Neural progenitor cell (in vitro differentiated cells): ENCODE data around the gene CALN1. TPM values are rescaled to one million over a fixed set of nuclear protein-coding genes. Genes with fewer than 3 reads are reported as not detected.

Experiments
- DNase-seq: peaks from one replicate; pipeline ENCODE4 v3.0.0-alpha.2; 2016; ENCODE audit warnings: low spot score
- H2AFZ ChIP-seq: fragments of 200-600 bp; sonication (generic); replicated peaks from 2 replicates; pipeline ENCODE4 v1.6.1; 2016; ENCODE audit warnings: antibody characterized with exemption
- H3F3A ChIP-seq: fragments of 200-600 bp; sonication (generic); 2 replicates; pipeline ENCODE4 v1.6.1; 2016; ENCODE audit warnings: antibody characterized with exemption, low read depth
- H3K27ac ChIP-seq: fragments of 200-600 bp; sonication (generic); 2 replicates; pipeline ENCODE4 v1.5.1; 2016; ENCODE audit warnings: mild to moderate bottlenecking
- H3K27me3 ChIP-seq: fragments of 200-600 bp; sonication (generic); 2 replicates; pipeline ENCODE4 v1.6.1; 2016; ENCODE audit warnings: mild to moderate bottlenecking, moderate library complexity
- H3K36me3 ChIP-seq: fragments of 200-600 bp; sonication (generic); 2 replicates; pipeline ENCODE4 v1.5.1; 2016
- H3K4me1 ChIP-seq: fragments of 200-600 bp; sonication (generic); 2 replicates; pipeline ENCODE4 v1.6.1; 2016; ENCODE audit warnings: mixed run types
- H3K4me2 ChIP-seq: fragments of 200-600 bp; sonication (generic); 2 replicates; pipeline ENCODE4 v1.6.1; 2016
- H3K4me3 ChIP-seq: fragments of 200-600 bp; sonication (generic); 2 replicates; pipeline ENCODE4 v1.5.1; 2016
- H3K79me2 ChIP-seq: fragments of 200-600 bp; sonication (generic); 2 replicates; pipeline ENCODE4 v1.6.1; 2016; ENCODE audit warnings: low read depth
- H3K9ac ChIP-seq: fragments of 200-600 bp; sonication (generic); 2 replicates; pipeline ENCODE4 v1.6.1; 2016
- H3K9me3 ChIP-seq: fragments of 200-600 bp; sonication (generic); 2 replicates; pipeline ENCODE4 v1.5.1; 2016; ENCODE audit warnings: low read depth
- H4K20me1 ChIP-seq: fragments of 200-600 bp; sonication (generic); 2 replicates; pipeline ENCODE4 v1.6.1; 2016; ENCODE audit warnings: low read depth
- H3K27ac Mint-ChIP-seq: 3 replicates; pipeline ENCODE4 v1.8.0; 2021; ENCODE audit warnings: mixed read lengths
- H3K27me3 Mint-ChIP-seq: 2 replicates; pipeline ENCODE4 v1.8.0; 2022; ENCODE audit warnings: low read depth, mild to moderate bottlenecking, inconsistent platforms, moderate library complexity, mixed read lengths; ENCODE audit not compliant: insufficient read depth
- H3K36me3 Mint-ChIP-seq: 3 replicates; pipeline ENCODE4 v1.8.0; 2021; ENCODE audit warnings: mixed read lengths
- H3K4me1 Mint-ChIP-seq: 3 replicates; pipeline ENCODE4 v1.8.0; 2021; ENCODE audit warnings: mixed read lengths
- H3K4me3 Mint-ChIP-seq: 3 replicates; pipeline ENCODE4 v1.8.0; 2021; ENCODE audit warnings: mild to moderate bottlenecking, moderate library complexity, mixed read lengths
- H3K9me3 Mint-ChIP-seq: 3 replicates; pipeline ENCODE4 v1.8.0; 2020; ENCODE audit warnings: mixed read lengths
- CTCF ChIP-seq: fragments of 200-600 bp; sonication (generic); IDR thresholded peaks from 2 replicates; pipeline ENCODE4 v1.5.1; 2017; ENCODE audit warnings: antibody characterized with exemption, mild to moderate bottlenecking
- EZH2 ChIP-seq: fragments of 200-600 bp; sonication (generic); IDR thresholded peaks from 2 replicates; pipeline ENCODE4 v1.6.1; 2017; ENCODE audit warnings: antibody characterized with exemption, mild to moderate bottlenecking, moderate library complexity
- EZH2phosphoT487 ChIP-seq: fragments of 200-600 bp; sonication (generic); IDR thresholded peaks from 2 replicates; pipeline ENCODE4 v1.6.1; 2017; ENCODE audit warnings: antibody characterized with exemption
- total RNA-seq: library from RNA; depleted of rRNA; stranded (reverse); fragments of >200 nt; gene quantifications from 2 replicates; pipeline ENCODE4 v1.2.3, GENCODE V29; 2015; ENCODE audit warnings: low replicate concordance

CALN1 gene
- total RNA-seq, 1 donor from 2014 or later = 3.1 TPM

GRCh38 chr7:72020311-72020710 is 391.8 kb downstream of the CALN1 start:
- no peaks in the 10 kb centered on the region for H3K36me3 ChIP-seq
- no peaks in the 10 kb centered on the region for H3K27me3 ChIP-seq
- H3K27ac Mint-ChIP-seq = no peak overlapping the region
- no peak overlapping the region for H2AFZ ChIP-seq
- no peak overlapping the region for H3K9ac ChIP-seq
- H3K9me3 Mint-ChIP-seq = peaks cover 4% of the 10 kb centered on the region
- H3K4me3 ChIP-seq = no peak overlapping the region
- H3K27me3 Mint-ChIP-seq = no peaks in the 10 kb centered on the region
- no peaks in the 10 kb centered on the region for H4K20me1 ChIP-seq
- no peak overlapping the region for H3K4me3 Mint-ChIP-seq
- no peaks in the 10 kb centered on the region for H3K36me3 Mint-ChIP-seq
- no peaks in the 10 kb centered on the region for H3K4me1 ChIP-seq
- H3K4me1 Mint-ChIP-seq = peaks cover 5% of the 10 kb centered on the region
- no peak for DNase-seq
- H3K27ac ChIP-seq = no peak overlapping the region
- H3K9me3 ChIP-seq = no peaks in the 10 kb centered on the region
- no peaks in the 10 kb centered on the region for H3F3A ChIP-seq
- no peaks in the 10 kb centered on the region for H3K79me2 ChIP-seq
- TF ChIP-seq EZH2 = no peak
- no peak for TF ChIP-seq EZH2phosphoT487
- TF ChIP-seq CTCF = no peak
- no peak overlapping the region for H3K4me2 ChIP-seq

GRCh38 chr7:72019436-72019835 is 392.7 kb downstream of the CALN1 start:
- Histone ChIP-seq H3K4me1 (no peaks in the 10 kb centered on the region), H3K27ac (no peak overlapping the region), H3K4me3 (no peak overlapping the region), H3K9me3 (no peaks in the 10 kb centered on the region), H3F3A (no peaks in the 10 kb centered on the region), H3K79me2 (no peaks in the 10 kb centered on the region), H3K27me3 (no peaks in the 10 kb centered on the region), H2AFZ (no peak overlapping the region), H3K4me2 (no peak overlapping the region), H3K9ac (no peak overlapping the region), H4K20me1 (no peaks in the 10 kb centered on the region), H3K36me3 (no peaks in the 10 kb centered on the region)
- DNase-seq = no peak
- Mint-ChIP-seq H3K27ac (no peak overlapping the region), H3K4me1 (peaks cover 5% of the 10 kb centered on the region), H3K36me3 (no peaks in the 10 kb centered on the region), H3K9me3 (no peaks in the 10 kb centered on the region), H3K4me3 (no peak overlapping the region), H3K27me3 (no peaks in the 10 kb centered on the region)
- TF ChIP-seq EZH2 (no peak), EZH2phosphoT487 (no peak), CTCF (no peak)

GRCh38 chr7:72017756-72018155 is 394.4 kb downstream of the CALN1 start:
- no peak for DNase-seq
- Mint-ChIP-seq H3K36me3 (no peaks in the 10 kb centered on the region), H3K9me3 (no peaks in the 10 kb centered on the region), H3K4me3 (no peak overlapping the region), H3K4me1 (peaks cover 5% of the 10 kb centered on the region), H3K27me3 (no peaks in the 10 kb centered on the region), H3K27ac (no peak overlapping the region)
- Histone ChIP-seq H3F3A (no peaks in the 10 kb centered on the region), H3K9ac (no peak overlapping the region), H3K4me1 (no peaks in the 10 kb centered on the region), H3K27me3 (no peaks in the 10 kb centered on the region), H3K79me2 (no peaks in the 10 kb centered on the region), H2AFZ (no peak overlapping the region), H3K9me3 (no peaks in the 10 kb centered on the region), H3K27ac (no peak overlapping the region), H3K4me2 (no peak overlapping the region), H3K4me3 (no peak overlapping the region), H4K20me1 (no peaks in the 10 kb centered on the region), H3K36me3 (no peaks in the 10 kb centered on the region)
- TF ChIP-seq CTCF (no peak), EZH2 (no peak), EZH2phosphoT487 (no peak)

- H3K79me2 ChIP-seq = no peaks in the 10 kb centered on the region
- H3K36me3 Mint-ChIP-seq = no peaks in the 10 kb centered on the region
Observed at GRCh38 chr7:72016574-72016973, 395.6 kb downstream of the CALN1 start.

More at GRCh38 chr7:72016574-72016973, 395.6 kb downstream of the CALN1 start:
- Histone ChIP-seq H3K4me2 (no peak overlapping the region), H3K36me3 (no peaks in the 10 kb centered on the region), H3K4me3 (no peak overlapping the region), H3K27me3 (no peaks in the 10 kb centered on the region), H3F3A (no peaks in the 10 kb centered on the region), H2AFZ (no peak overlapping the region), H3K9me3 (no peaks in the 10 kb centered on the region), H3K9ac (no peak overlapping the region), H3K27ac (no peak overlapping the region), H4K20me1 (no peaks in the 10 kb centered on the region), H3K4me1 (no peaks in the 10 kb centered on the region)
- no peak overlapping the region for H3K27ac Mint-ChIP-seq
- H3K4me3 Mint-ChIP-seq = no peak overlapping the region
- no peak for DNase-seq
- no peaks in the 10 kb centered on the region for H3K27me3 Mint-ChIP-seq
- peaks cover under 1% of the 10 kb centered on the region for H3K4me1 Mint-ChIP-seq
- H3K9me3 Mint-ChIP-seq = no peaks in the 10 kb centered on the region
- TF ChIP-seq EZH2phosphoT487 = no peak
- no peak for TF ChIP-seq EZH2
- TF ChIP-seq CTCF = no peak
